Body of pancreas (tissue), 4 donors: Measurements from ENCODE around the gene MRPL24. TPM values are rescaled to one million over a fixed set of nuclear protein-coding genes. Genes with fewer than 3 reads are reported as not detected.
A peak's percentile ranks its signal among the peaks of the same experiment; 100 is the strongest.

Experiments used
- ATAC-seq: fragments of 150-250 bp; one replicate; pipeline ENCODE4 v1.9.1; 2016
- DNase-seq, 4 donors: peaks; one replicate each; pipeline ENCODE4 v3.0.0-alpha.2; 2019
- H3K27ac ChIP-seq, 4 donors: fragments of 200-600 bp; sonication (generic); 1 replicate in 3 of 4; 2 replicates in 1 of 4; pipeline versions ENCODE4 v1.5.1 to v1.6.1; 2016 to 2019; ENCODE audit warnings: mild to moderate bottlenecking in 1 of 4, mixed read lengths in 1 of 4, moderate library complexity in 1 of 4
- H3K27me3 ChIP-seq, 2 donors: fragments of 200-600 bp; sonication (generic); one replicate each; pipeline ENCODE4 v1.6.0; 2016; ENCODE audit warnings: mild to moderate bottlenecking in 1 of 2
- H3K36me3 ChIP-seq, 2 donors: fragments of 200-600 bp; sonication (generic); replicated peaks in 1 of 2; 2 replicates each; pipeline ENCODE4 v1.5.1; 2016; ENCODE audit warnings: low read depth in 2 of 2; ENCODE audit not compliant: insufficient read depth in 1 of 2
- H3K4me1 ChIP-seq: fragments of 200-600 bp; sonication (generic); one replicate; pipeline ENCODE4 v1.6.0; 2016
- H3K4me3 ChIP-seq, 2 donors: fragments of 200-600 bp; sonication (generic); 1 replicate in 1 of 2; 2 replicates in 1 of 2; pipeline ENCODE4 v1.5.1; 2016 to 2019
- H3K9me3 ChIP-seq, 3 donors: fragments of 200-600 bp; sonication (generic); 1 replicate in 2 of 3; 2 replicates in 1 of 3; pipeline ENCODE4 v1.5.1; 2016
- POLR2A ChIP-seq, 3 donors: fragments of 450-650 bp; IDR thresholded peaks; one replicate each; pipeline ENCODE4 v1.6.1; 2016; ENCODE audit warnings: antibody characterized with exemption in 3 of 3, mild to moderate bottlenecking in 2 of 3
- WGBS, 2 donors: methylation state at CpG; one replicate each; pipeline ENCODE4 v1.1.5; 2017; 5-methylcytosine and 5-hydroxymethylcytosine counted together
- intact Hi-C: fragments of 100-400 bp; cut with DNase I; formaldehyde crosslinking; loops from one replicate; pipeline ENCODE4 v1.15.1; 2023
- total RNA-seq, 2 donors: library from RNA; depleted of rRNA; stranded (reverse); fragments of >200 nt; gene quantifications; one replicate each; pipeline ENCODE4 v1.1.0, GENCODE V29; 2016
- TF ChIP-seq, protein P1 (sequence below), 7 experiments: fragments of 450-650 bp in 4 of 7; fragments of 200-600 bp in 3 of 7; sonication (generic) in 3 of 7; IDR thresholded peaks; one replicate each; pipeline ENCODE4 v1.5.1; 2016 to 2019; ENCODE audit warnings: antibody characterized with exemption in 7 of 7

The MRPL24 gene
- total RNA-seq, 2 donors from 2014 or later: 25.2 to 62.0 TPM

DNA sequence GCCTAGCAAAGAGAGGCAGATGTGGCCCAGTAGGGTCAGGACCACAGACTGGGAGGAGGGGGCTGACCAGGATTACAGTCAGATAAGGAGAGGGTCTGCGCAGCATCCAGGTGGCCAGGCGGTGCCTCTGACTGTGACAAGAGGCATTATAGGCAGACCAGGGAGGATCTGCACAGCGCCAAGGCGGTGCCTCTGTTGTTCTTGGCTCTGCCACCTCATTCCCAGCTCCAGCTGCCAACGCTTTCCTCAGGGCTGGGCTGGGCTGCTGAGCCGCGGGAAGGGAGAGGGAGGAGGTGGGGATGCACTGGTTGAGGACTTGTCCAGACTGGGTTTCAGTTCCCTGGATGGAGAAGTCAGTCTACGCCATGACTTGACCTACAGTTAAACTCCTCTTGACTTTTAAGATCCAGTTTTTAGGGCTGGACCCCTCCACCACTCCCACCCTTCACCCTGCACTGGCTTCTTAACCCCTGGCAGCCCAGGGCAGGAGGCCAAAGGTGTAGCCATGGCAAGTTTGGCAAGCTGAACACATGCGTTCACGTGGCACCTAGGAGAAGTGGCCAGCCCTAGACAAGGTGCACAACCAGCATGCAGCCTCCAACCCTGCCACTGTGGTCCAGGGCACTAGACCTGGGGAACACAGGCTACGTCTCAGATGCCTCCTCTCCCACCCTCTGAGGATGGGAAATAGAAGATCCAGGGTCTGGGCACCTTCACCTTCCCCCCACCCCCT, 31.0 kb downstream of the MRPL24 start:
- H3K4me3 ChIP-seq: no peak overlapping the region
- no peak overlapping the region for H3K27ac ChIP-seq
- peaks cover 28% of the 10 kb centered on the region for H3K4me1 ChIP-seq
- H3K27me3 ChIP-seq: no peaks in the 10 kb centered on the region
- H3K9me3 ChIP-seq: no peaks in the 10 kb centered on the region
- peak; percentile 42 to 75 (median 52) for DNase-seq
- ATAC-seq: peak; percentile 38
- TF ChIP-seq, protein P1, sequence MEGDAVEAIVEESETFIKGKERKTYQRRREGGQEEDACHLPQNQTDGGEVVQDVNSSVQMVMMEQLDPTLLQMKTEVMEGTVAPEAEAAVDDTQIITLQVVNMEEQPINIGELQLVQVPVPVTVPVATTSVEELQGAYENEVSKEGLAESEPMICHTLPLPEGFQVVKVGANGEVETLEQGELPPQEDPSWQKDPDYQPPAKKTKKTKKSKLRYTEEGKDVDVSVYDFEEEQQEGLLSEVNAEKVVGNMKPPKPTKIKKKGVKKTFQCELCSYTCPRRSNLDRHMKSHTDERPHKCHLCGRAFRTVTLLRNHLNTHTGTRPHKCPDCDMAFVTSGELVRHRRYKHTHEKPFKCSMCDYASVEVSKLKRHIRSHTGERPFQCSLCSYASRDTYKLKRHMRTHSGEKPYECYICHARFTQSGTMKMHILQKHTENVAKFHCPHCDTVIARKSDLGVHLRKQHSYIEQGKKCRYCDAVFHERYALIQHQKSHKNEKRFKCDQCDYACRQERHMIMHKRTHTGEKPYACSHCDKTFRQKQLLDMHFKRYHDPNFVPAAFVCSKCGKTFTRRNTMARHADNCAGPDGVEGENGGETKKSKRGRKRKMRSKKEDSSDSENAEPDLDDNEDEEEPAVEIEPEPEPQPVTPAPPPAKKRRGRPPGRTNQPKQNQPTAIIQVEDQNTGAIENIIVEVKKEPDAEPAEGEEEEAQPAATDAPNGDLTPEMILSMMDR (IDR thresholded peaks at IDR 0.05): no peak
- no peak for TF ChIP-seq POLR2A (IDR thresholded peaks at IDR 0.05)
- 35% methylated on average over 6 to 11 of the region's 11 CpGs for WGBS, 2 donors
- intact Hi-C loops: no loop called here
- H3K36me3 ChIP-seq: no peaks in the 10 kb centered on the region

DNA sequence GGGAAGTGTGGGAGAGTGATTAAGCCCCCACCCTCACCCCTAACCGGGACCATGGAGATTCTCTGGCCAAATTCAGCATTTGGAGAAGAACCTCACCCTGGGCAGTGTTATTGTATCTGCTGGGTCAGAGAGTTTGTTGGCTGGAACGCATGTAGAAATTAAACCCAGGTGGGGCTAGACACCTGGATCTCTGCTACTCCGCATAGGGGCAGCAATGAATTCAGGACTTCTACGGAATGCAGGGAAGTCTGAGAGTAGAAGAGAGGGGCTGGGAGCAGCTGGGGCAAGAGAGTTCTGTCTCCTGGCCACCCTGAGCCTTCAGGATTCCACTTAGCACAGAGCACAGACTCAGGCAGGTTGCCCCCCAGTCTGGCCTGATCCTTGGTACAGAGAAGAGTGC, 31.9 kb downstream of the MRPL24 start:
- Histone ChIP-seq H3K4me1 (peaks cover 36% of the 10 kb centered on the region), H3K9me3 (no peaks in the 10 kb centered on the region), H3K4me3 (no peak overlapping the region), H3K27ac (no peak overlapping the region), H3K27me3 (no peaks in the 10 kb centered on the region), H3K36me3 (no peaks in the 10 kb centered on the region)
- 79 to 86% methylated on average over 4 of the region's 4 CpGs for WGBS, 2 donors
- intact Hi-C loops: no loop called here
- TF ChIP-seq, protein P1 (IDR thresholded peaks at IDR 0.05): no peak
- TF ChIP-seq POLR2A (IDR thresholded peaks at IDR 0.05): no peak
- ATAC-seq (no peak), DNase-seq (no peak)

DNA sequence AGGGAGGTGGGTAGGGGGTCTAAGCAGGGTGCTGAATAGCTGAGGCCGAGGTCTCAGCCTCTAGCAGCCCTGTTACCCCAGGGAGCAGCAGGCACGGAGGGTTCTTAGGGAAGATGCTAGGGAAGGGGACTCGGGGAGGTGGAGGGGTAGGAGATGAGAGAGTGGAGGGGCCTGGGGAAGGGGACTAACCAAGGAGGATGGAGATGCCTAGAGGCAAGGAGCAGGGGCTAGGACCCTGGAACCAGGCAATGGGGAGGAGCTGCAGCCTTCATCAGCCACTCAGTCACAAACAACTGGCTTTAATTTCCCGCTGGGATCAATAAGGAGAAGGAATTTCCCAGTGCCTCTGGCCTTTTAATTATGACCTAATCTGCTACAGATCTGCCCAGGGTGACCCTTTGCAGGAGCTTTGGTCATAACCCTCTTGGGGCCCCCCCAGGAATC, 32.6 kb downstream of the MRPL24 start:
- Histone ChIP-seq H3K9me3 (no peaks in the 10 kb centered on the region), H3K27ac (no peak overlapping the region), H3K4me1 (peaks cover 41% of the 10 kb centered on the region), H3K36me3 (no peaks in the 10 kb centered on the region), H3K4me3 (no peak overlapping the region), H3K27me3 (peaks cover 0 to 6% of the 10 kb centered on the region in 2 donors)
- 64% methylated on average over 4 of the region's 4 CpGs for WGBS, 2 donors
- intact Hi-C loops: no loop called here
- TF ChIP-seq, protein P1 (IDR thresholded peaks at IDR 0.05): no peak
- no peak for TF ChIP-seq POLR2A (IDR thresholded peaks at IDR 0.05)
- DNase-seq: no peak
- ATAC-seq: no peak

DNA sequence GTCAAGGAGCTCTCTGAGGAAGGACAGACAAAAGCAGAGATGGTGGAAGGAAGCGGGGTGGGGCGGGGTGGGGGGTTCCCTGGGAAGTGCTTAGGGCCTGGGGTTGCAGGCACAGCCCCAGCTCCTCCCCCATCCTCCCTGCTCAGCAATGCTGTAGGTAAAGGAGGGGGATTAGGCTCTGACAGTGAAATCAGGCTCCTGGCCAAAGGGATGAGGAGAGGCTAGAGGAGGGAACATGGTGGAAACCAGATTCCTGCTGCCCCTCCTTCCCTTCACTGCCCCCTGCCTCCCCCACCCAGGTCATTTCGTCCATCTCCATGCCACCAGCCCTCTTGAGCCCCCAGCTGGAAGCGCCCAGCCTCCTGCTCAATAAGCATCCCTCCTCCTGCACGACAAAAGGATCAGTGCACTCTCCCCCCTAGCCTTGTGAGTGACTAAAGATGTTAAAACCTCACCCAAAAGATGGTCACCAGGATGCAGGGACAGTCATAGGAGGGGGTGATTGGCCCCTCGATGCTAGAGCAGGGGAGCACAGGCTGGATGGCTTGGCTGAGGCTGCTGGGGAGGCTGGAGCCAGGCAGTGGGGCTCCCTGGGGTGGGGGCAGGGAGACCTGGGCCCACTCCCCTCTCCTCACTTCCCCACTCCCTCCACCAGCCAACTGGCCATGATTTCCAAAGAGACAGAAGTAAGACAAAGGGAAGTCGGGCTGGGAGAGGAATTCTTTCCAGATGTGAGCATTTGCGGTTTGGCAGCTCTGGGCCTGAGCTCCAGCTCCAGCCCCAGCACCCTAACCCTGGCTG, 33.3 kb downstream of the MRPL24 start:
- ATAC-seq: no peak
- DNase-seq: no peak
- TF ChIP-seq, protein P1 (IDR thresholded peaks at IDR 0.05): no peak
- no peak for TF ChIP-seq POLR2A (IDR thresholded peaks at IDR 0.05)
- Histone ChIP-seq H3K9me3 (no peaks in the 10 kb centered on the region), H3K36me3 (no peaks in the 10 kb centered on the region), H3K27me3 (peaks cover 0 to 6% of the 10 kb centered on the region in 2 donors), H3K4me3 (no peak overlapping the region), H3K4me1 (peaks cover 41% of the 10 kb centered on the region), H3K27ac (no peak overlapping the region)
- 55 to 80% methylated on average over 5 to 8 of the region's 8 CpGs for WGBS, 2 donors
- intact Hi-C loops: no loop called here
